WTC11 (cell line): ENCODE data around the gene TUNAR. TPM values are rescaled to one million over a fixed set of nuclear protein-coding genes. Genes with fewer than 3 reads are reported as not detected.
A peak's percentile ranks its signal among the peaks of the same experiment; 100 is the strongest.

ENCODE experiments used
- ATAC-seq: fragments of 200-7000 bp; cut with Tn5 transposase; 2 replicates; pipeline ENCODE4 v1.10.0; 2021; ENCODE audit warnings: mild to moderate bottlenecking, moderate library complexity
- CTCF ChIA-PET: fragments of 300-600 bp; sonication (Branson Sonifier 250); formaldehyde crosslinking; loops from one replicate; lab custom pipeline; 2021; ENCODE audit warnings: antibody characterized with exemption; lab: Charles Lee
- POLR2A ChIA-PET: fragments of 350-600 bp; sonication (Branson Sonifier 250); formaldehyde crosslinking; loops from one replicate; lab custom pipeline; 2021; ENCODE audit warnings: antibody characterized with exemption; lab: Charles Lee
- DNase-seq: peaks from one replicate; pipeline ENCODE4 v3.0.0; 2021; ENCODE audit warnings: low spot score
- H3K27ac Mint-ChIP-seq: 2 replicates; pipeline ENCODE4 v1.8.0; 2021; ENCODE audit warnings: mixed read lengths
- H3K27me3 Mint-ChIP-seq: 2 replicates; pipeline ENCODE4 v1.8.0; 2021; ENCODE audit warnings: low read depth, mild to moderate bottlenecking, moderate library complexity, mixed read lengths
- H3K36me3 Mint-ChIP-seq: 2 replicates; pipeline ENCODE4 v1.8.0; 2021; ENCODE audit warnings: mixed read lengths
- H3K4me1 Mint-ChIP-seq: 2 replicates; pipeline ENCODE4 v1.8.0; 2022; ENCODE audit warnings: mixed read lengths
- H3K4me3 Mint-ChIP-seq: 2 replicates; pipeline ENCODE4 v1.8.0; 2021; ENCODE audit warnings: mild to moderate bottlenecking, moderate library complexity, mixed read lengths
- H3K9me3 Mint-ChIP-seq: 2 replicates; pipeline ENCODE4 v1.8.0; 2021; ENCODE audit warnings: mixed read lengths
- ESRRA ChIP-seq: sonication (generic); formaldehyde crosslinking; IDR thresholded peaks from 2 replicates; pipeline ENCODE4 v1.8.1; 2022; ENCODE audit warnings: mild to moderate bottlenecking, missing genetic modification reagents, borderline replicate concordance
- GTF2I ChIP-seq: fragments of 250-450 bp; sonication (Bioruptor Pico); conservative IDR thresholded peaks from 2 replicates; pipeline ENCODE4 v1.4.0; 2021; ENCODE audit warnings: mild to moderate bottlenecking
- JUN ChIP-seq: sonication (generic); formaldehyde crosslinking; IDR thresholded peaks from 2 replicates; pipeline ENCODE4 v1.8.0; 2023; ENCODE audit warnings: mild to moderate bottlenecking, missing genetic modification reagents
- NFE2L1 ChIP-seq: sonication (generic); formaldehyde crosslinking; IDR thresholded peaks from 2 replicates; pipeline ENCODE4 v1.8.1; 2023; ENCODE audit warnings: missing genetic modification reagents
- NFYB ChIP-seq: sonication (generic); formaldehyde crosslinking; conservative IDR thresholded peaks from 2 replicates; pipeline ENCODE4 v1.8.0; 2022; ENCODE audit warnings: low read depth, missing genetic modification reagents
- SMAD3 ChIP-seq: sonication (generic); formaldehyde crosslinking; IDR thresholded peaks from 2 replicates; pipeline ENCODE4 v1.8.0; 2022; ENCODE audit warnings: missing genetic modification reagents, mild to moderate bottlenecking, borderline replicate concordance
- TEAD1 ChIP-seq: sonication (generic); formaldehyde crosslinking; IDR thresholded peaks from 2 replicates; pipeline ENCODE4 v1.8.0; 2022; ENCODE audit warnings: mild to moderate bottlenecking, missing genetic modification reagents
- TEAD4 ChIP-seq: sonication (generic); formaldehyde crosslinking; IDR thresholded peaks from 2 replicates; pipeline ENCODE4 v1.8.0; 2022; ENCODE audit warnings: mild to moderate bottlenecking, missing genetic modification reagents
- ZBTB21 ChIP-seq: sonication (generic); formaldehyde crosslinking; IDR thresholded peaks from 2 replicates; pipeline ENCODE4 v1.8.1; 2023; ENCODE audit warnings: mild to moderate bottlenecking, missing genetic modification reagents, borderline replicate concordance
- ZNF138 ChIP-seq: sonication (generic); formaldehyde crosslinking; conservative IDR thresholded peaks from 2 replicates; pipeline ENCODE4 v1.8.1; 2022; ENCODE audit warnings: mild to moderate bottlenecking, moderate library complexity, missing genetic modification reagents
- ZNF232 ChIP-seq: sonication (generic); formaldehyde crosslinking; IDR thresholded peaks from 2 replicates; pipeline ENCODE4 v1.8.0; 2022; ENCODE audit warnings: mild to moderate bottlenecking, missing genetic modification reagents
- ZNF423 ChIP-seq: fragments of 250-450 bp; sonication (Bioruptor Pico); IDR thresholded peaks from 2 replicates; pipeline ENCODE4 v2.1.2; 2022; ENCODE audit warnings: mild to moderate bottlenecking, moderate library complexity
- total RNA-seq: library from RNA; stranded (reverse); gene quantifications from 3 replicates; pipeline ENCODE4 v1.2.3, GENCODE V29; 2021
- TF ChIP-seq, protein P1 (sequence below): sonication (generic); formaldehyde crosslinking; IDR thresholded peaks from 2 replicates; pipeline ENCODE4 v1.8.0; 2023; ENCODE audit warnings: missing genetic modification reagents, mild to moderate bottlenecking, borderline replicate concordance
- TF ChIP-seq, protein P2 (sequence below): sonication (generic); formaldehyde crosslinking; IDR thresholded peaks from 2 replicates; pipeline ENCODE4 v1.8.0; 2023; ENCODE audit warnings: missing genetic modification reagents
- TF ChIP-seq, protein P3 (sequence below): sonication (generic); formaldehyde crosslinking; IDR thresholded peaks from 2 replicates; pipeline ENCODE4 v1.8.1; 2023; ENCODE audit warnings: mild to moderate bottlenecking, missing genetic modification reagents, moderate library complexity
- TF ChIP-seq, protein P4 (sequence below): sonication (generic); formaldehyde crosslinking; IDR thresholded peaks from 2 replicates; pipeline ENCODE4 v1.8.0; 2022; ENCODE audit warnings: mild to moderate bottlenecking, missing genetic modification reagents
- TF ChIP-seq, protein P5 (sequence below): fragments of 250-450 bp; sonication (Bioruptor Pico); IDR thresholded peaks from 2 replicates; pipeline ENCODE4 v1.9.0; 2021; ENCODE audit warnings: moderate library complexity, mild to moderate bottlenecking, inconsistent platforms, borderline replicate concordance
- TF ChIP-seq, protein P6 (sequence below): sonication (generic); formaldehyde crosslinking; IDR thresholded peaks from 2 replicates; pipeline ENCODE4 v1.8.0; 2022; ENCODE audit warnings: mild to moderate bottlenecking, missing genetic modification reagents
- TF ChIP-seq, protein P7 (sequence below): sonication (generic); formaldehyde crosslinking; IDR thresholded peaks from 2 replicates; pipeline ENCODE4 v1.8.0; 2023; ENCODE audit warnings: mild to moderate bottlenecking, missing genetic modification reagents
- TF ChIP-seq, protein P8 (sequence below): fragments of 250-450 bp; sonication (Bioruptor Pico); IDR thresholded peaks from 2 replicates; pipeline ENCODE4 v1.9.0; 2021; ENCODE audit warnings: mild to moderate bottlenecking, borderline replicate concordance

TUNAR gene
- total RNA-seq, 1 experiment from 2014 or later, result 36.3 TPM

DNA sequence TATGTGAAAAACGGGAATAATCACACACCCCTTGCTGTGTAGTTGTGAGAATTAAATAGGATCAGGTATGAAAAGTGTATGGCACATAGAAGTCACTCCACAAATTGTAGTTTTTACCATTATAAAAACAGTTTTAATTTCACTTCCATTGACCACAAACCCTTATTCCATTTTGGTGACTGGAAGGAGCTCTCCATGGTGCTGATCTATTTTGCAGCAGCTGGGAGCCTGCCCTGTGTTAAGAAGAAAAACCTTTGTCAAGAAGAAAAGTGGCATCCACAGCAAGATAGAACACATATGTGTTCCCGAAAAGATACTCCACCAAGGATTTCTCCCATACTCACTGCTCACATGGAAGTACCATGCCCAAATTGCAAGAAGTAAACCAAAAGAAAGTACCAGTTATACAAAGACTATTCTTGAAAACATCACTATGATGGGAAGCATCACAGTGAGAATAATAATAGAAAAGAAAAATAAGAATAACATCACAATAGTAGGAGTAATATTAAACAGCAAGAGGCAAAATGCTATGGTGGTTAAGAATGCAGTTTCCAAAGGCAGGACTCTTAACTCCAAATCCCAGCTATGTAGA, 58.7 kb downstream of the TUNAR start:
- no peak overlapping the region for H3K27ac Mint-ChIP-seq
- peak; percentile 65; the same call in 1 of the 2 replicates for ATAC-seq
- TF ChIP-seq, protein P1, sequence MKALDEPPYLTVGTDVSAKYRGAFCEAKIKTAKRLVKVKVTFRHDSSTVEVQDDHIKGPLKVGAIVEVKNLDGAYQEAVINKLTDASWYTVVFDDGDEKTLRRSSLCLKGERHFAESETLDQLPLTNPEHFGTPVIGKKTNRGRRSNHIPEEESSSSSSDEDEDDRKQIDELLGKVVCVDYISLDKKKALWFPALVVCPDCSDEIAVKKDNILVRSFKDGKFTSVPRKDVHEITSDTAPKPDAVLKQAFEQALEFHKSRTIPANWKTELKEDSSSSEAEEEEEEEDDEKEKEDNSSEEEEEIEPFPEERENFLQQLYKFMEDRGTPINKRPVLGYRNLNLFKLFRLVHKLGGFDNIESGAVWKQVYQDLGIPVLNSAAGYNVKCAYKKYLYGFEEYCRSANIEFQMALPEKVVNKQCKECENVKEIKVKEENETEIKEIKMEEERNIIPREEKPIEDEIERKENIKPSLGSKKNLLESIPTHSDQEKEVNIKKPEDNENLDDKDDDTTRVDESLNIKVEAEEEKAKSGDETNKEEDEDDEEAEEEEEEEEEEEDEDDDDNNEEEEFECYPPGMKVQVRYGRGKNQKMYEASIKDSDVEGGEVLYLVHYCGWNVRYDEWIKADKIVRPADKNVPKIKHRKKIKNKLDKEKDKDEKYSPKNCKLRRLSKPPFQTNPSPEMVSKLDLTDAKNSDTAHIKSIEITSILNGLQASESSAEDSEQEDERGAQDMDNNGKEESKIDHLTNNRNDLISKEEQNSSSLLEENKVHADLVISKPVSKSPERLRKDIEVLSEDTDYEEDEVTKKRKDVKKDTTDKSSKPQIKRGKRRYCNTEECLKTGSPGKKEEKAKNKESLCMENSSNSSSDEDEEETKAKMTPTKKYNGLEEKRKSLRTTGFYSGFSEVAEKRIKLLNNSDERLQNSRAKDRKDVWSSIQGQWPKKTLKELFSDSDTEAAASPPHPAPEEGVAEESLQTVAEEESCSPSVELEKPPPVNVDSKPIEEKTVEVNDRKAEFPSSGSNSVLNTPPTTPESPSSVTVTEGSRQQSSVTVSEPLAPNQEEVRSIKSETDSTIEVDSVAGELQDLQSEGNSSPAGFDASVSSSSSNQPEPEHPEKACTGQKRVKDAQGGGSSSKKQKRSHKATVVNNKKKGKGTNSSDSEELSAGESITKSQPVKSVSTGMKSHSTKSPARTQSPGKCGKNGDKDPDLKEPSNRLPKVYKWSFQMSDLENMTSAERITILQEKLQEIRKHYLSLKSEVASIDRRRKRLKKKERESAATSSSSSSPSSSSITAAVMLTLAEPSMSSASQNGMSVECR (CRISPR knock-in tag), result peak; percentile 54; the same call in 1 of the 2 replicates
- TF ChIP-seq, protein P2, sequence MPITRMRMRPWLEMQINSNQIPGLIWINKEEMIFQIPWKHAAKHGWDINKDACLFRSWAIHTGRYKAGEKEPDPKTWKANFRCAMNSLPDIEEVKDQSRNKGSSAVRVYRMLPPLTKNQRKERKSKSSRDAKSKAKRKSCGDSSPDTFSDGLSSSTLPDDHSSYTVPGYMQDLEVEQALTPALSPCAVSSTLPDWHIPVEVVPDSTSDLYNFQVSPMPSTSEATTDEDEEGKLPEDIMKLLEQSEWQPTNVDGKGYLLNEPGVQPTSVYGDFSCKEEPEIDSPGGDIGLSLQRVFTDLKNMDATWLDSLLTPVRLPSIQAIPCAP (CRISPR knock-in tag), result no peak
- TF ChIP-seq ZBTB21 (CRISPR knock-in tag), result no peak
- peak; percentile 36; the same call in 1 of the 2 replicates for TF ChIP-seq TEAD1 (CRISPR knock-in tag)
- peak; percentile 68; the same call in 1 of the 2 replicates for TF ChIP-seq SMAD3 (CRISPR knock-in tag)
- TF ChIP-seq ZNF423 (CRISPR knock-in tag), result no peak
- TF ChIP-seq NFYB (CRISPR knock-in tag), result no peak
- TF ChIP-seq, protein P3, sequence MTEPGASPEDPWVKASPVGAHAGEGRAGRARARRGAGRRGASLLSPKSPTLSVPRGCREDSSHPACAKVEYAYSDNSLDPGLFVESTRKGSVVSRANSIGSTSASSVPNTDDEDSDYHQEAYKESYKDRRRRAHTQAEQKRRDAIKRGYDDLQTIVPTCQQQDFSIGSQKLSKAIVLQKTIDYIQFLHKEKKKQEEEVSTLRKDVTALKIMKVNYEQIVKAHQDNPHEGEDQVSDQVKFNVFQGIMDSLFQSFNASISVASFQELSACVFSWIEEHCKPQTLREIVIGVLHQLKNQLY (CRISPR knock-in tag), result no peak
- no peak for TF ChIP-seq JUN (CRISPR knock-in tag)
- TF ChIP-seq, protein P4, sequence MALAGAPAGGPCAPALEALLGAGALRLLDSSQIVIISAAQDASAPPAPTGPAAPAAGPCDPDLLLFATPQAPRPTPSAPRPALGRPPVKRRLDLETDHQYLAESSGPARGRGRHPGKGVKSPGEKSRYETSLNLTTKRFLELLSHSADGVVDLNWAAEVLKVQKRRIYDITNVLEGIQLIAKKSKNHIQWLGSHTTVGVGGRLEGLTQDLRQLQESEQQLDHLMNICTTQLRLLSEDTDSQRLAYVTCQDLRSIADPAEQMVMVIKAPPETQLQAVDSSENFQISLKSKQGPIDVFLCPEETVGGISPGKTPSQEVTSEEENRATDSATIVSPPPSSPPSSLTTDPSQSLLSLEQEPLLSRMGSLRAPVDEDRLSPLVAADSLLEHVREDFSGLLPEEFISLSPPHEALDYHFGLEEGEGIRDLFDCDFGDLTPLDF (CRISPR knock-in tag), result no peak
- TF ChIP-seq, protein P5, sequence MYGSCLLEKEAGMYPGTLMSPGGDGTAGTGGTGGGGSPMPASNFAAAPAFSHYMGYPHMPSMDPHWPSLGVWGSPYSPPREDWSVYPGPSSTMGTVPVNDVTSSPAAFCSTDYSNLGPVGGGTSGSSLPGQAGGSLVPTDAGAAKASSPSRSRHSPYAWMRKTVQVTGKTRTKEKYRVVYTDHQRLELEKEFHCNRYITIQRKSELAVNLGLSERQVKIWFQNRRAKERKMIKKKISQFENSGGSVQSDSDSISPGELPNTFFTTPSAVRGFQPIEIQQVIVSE (CRISPR knock-in tag), result no peak
- TF ChIP-seq, protein P6, sequence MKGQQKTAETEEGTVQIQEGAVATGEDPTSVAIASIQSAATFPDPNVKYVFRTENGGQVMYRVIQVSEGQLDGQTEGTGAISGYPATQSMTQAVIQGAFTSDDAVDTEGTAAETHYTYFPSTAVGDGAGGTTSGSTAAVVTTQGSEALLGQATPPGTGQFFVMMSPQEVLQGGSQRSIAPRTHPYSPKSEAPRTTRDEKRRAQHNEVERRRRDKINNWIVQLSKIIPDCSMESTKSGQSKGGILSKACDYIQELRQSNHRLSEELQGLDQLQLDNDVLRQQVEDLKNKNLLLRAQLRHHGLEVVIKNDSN (CRISPR knock-in tag), result 0 out of 2 replicates have a peak, but pooled peaks have one; percentile 21
- TF ChIP-seq, protein P7, sequence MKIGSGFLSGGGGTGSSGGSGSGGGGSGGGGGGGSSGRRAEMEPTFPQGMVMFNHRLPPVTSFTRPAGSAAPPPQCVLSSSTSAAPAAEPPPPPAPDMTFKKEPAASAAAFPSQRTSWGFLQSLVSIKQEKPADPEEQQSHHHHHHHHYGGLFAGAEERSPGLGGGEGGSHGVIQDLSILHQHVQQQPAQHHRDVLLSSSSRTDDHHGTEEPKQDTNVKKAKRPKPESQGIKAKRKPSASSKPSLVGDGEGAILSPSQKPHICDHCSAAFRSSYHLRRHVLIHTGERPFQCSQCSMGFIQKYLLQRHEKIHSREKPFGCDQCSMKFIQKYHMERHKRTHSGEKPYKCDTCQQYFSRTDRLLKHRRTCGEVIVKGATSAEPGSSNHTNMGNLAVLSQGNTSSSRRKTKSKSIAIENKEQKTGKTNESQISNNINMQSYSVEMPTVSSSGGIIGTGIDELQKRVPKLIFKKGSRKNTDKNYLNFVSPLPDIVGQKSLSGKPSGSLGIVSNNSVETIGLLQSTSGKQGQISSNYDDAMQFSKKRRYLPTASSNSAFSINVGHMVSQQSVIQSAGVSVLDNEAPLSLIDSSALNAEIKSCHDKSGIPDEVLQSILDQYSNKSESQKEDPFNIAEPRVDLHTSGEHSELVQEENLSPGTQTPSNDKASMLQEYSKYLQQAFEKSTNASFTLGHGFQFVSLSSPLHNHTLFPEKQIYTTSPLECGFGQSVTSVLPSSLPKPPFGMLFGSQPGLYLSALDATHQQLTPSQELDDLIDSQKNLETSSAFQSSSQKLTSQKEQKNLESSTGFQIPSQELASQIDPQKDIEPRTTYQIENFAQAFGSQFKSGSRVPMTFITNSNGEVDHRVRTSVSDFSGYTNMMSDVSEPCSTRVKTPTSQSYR, result peak; percentile 29; the same call in 1 of the 2 replicates
- 0 out of 2 replicates have a peak, but pooled peaks have one; percentile 15 for TF ChIP-seq NFE2L1 (CRISPR knock-in tag)
- 0 out of 2 replicates have a peak, but pooled peaks have one; percentile 76 for TF ChIP-seq ZNF232 (CRISPR knock-in tag)
- TF ChIP-seq ESRRA, result no peak
- TF ChIP-seq ZNF138 (CRISPR knock-in tag), result no peak
- TF ChIP-seq, protein P8, sequence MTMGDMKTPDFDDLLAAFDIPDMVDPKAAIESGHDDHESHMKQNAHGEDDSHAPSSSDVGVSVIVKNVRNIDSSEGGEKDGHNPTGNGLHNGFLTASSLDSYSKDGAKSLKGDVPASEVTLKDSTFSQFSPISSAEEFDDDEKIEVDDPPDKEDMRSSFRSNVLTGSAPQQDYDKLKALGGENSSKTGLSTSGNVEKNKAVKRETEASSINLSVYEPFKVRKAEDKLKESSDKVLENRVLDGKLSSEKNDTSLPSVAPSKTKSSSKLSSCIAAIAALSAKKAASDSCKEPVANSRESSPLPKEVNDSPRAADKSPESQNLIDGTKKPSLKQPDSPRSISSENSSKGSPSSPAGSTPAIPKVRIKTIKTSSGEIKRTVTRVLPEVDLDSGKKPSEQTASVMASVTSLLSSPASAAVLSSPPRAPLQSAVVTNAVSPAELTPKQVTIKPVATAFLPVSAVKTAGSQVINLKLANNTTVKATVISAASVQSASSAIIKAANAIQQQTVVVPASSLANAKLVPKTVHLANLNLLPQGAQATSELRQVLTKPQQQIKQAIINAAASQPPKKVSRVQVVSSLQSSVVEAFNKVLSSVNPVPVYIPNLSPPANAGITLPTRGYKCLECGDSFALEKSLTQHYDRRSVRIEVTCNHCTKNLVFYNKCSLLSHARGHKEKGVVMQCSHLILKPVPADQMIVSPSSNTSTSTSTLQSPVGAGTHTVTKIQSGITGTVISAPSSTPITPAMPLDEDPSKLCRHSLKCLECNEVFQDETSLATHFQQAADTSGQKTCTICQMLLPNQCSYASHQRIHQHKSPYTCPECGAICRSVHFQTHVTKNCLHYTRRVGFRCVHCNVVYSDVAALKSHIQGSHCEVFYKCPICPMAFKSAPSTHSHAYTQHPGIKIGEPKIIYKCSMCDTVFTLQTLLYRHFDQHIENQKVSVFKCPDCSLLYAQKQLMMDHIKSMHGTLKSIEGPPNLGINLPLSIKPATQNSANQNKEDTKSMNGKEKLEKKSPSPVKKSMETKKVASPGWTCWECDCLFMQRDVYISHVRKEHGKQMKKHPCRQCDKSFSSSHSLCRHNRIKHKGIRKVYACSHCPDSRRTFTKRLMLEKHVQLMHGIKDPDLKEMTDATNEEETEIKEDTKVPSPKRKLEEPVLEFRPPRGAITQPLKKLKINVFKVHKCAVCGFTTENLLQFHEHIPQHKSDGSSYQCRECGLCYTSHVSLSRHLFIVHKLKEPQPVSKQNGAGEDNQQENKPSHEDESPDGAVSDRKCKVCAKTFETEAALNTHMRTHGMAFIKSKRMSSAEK (CRISPR knock-in tag), result no peak
- peak; percentile 69; the same call in 1 of the 2 replicates for TF ChIP-seq TEAD4 (CRISPR knock-in tag)
- TF ChIP-seq GTF2I (CRISPR knock-in tag), result no peak

More for the DNA sequence above, 58.7 kb downstream of the TUNAR start:
- peaks cover 19% of the 10 kb centered on the region for H3K9me3 Mint-ChIP-seq
- DNase-seq, result peak; percentile 48
- peaks cover 6% of the 10 kb centered on the region; the same call in 1 of the 2 replicates for H3K4me1 Mint-ChIP-seq
- ChIA-PET POLR2A (interaction anchor here (0.6 to 1.5 kb wide), 2 partner anchors 9 to 103 kb away, joined by 3 read pairs; no protein-coding TSS in a partner anchor), CTCF (interaction anchor here (0.9 to 1.4 kb wide), 2 partner anchors 9 to 165 kb away, joined by 3 to 4 read pairs; no protein-coding TSS in a partner anchor)
- H3K36me3 Mint-ChIP-seq, result peaks cover 3% of the 10 kb centered on the region; the same call in 1 of the 2 replicates
- no peak overlapping the region for H3K4me3 Mint-ChIP-seq
- H3K27me3 Mint-ChIP-seq, result peaks cover 3% of the 10 kb centered on the region; the same call in 1 of the 2 replicates
